Upper lobe of right lung (tissue), 1 donor: ENCODE results near the gene LETMD1. TPM values are rescaled to one million over a fixed set of nuclear protein-coding genes. Genes with fewer than 3 reads are reported as not detected.

Experiments
- ATAC-seq: fragments of 200-7000 bp; cut with Tn5 transposase; one replicate; pipeline ENCODE4 v1.9.1; 2020; ENCODE audit warnings: mild to moderate bottlenecking, moderate library complexity
- DNase-seq: peaks from one replicate; pipeline ENCODE4 v3.0.0-alpha.2; 2020
- H3K27ac ChIP-seq: fragments of 200-600 bp; one replicate; pipeline ENCODE4 v1.8.0; 2022
- H3K27me3 ChIP-seq: fragments of 200-600 bp; one replicate; pipeline ENCODE4 v1.8.0; 2022; ENCODE audit warnings: mild to moderate bottlenecking
- H3K36me3 ChIP-seq: fragments of 200-600 bp; one replicate; pipeline ENCODE4 v1.8.0; 2022
- H3K4me1 ChIP-seq: fragments of 200-600 bp; one replicate; pipeline ENCODE4 v1.8.0; 2022
- H3K4me3 ChIP-seq: fragments of 200-600 bp; one replicate; pipeline ENCODE4 v1.8.0; 2022; ENCODE audit warnings: mild to moderate bottlenecking
- H3K9me3 ChIP-seq: fragments of 200-600 bp; one replicate; pipeline ENCODE4 v1.8.0; 2022
- intact Hi-C: fragments of 100-400 bp; cut with DNase I; formaldehyde crosslinking; loops from one replicate; pipeline ENCODE4 v1.11.0; 2022
- total RNA-seq: library from RNA; stranded (reverse); fragmentation: NEBNext Ultra II Directional; extraction: Animal tissue kit (Norgen Biotek cat#: 25700); gene quantifications from one replicate; pipeline ENCODE4 v1.2.1, GENCODE V29; 2021
- TF ChIP-seq, protein P1 (sequence below): fragments of 200-600 bp; IDR thresholded peaks from one replicate; pipeline ENCODE4 v1.8.0; 2022; ENCODE audit warnings: antibody characterized with exemption
- donor health status: DM: no; HTN: yes; CAD: no; lungs with severe emphysema.

The LETMD1 gene
- total RNA-seq, 1 donor from 2014 or later: 71.6 TPM

DNA sequence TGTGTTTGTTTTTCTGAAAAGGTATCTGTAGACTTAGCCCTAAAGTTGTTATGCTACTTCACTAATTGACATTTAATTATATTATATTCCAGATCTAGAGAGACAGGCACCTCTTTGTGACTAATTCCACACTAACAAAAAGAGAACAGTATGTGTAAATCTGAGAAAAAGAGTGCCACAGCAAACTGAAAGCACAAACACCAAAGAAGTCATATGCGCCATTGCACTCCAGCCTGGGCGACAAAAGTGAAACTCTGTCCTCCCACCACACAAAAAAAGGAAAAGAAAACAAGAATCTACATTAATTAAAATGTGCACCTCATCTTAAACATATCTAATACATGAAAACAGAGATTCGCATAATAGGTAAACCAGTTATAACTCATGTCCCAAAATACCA, 39.7 kb downstream of the LETMD1 start:
- H3K27ac ChIP-seq: no peak overlapping the region
- no peaks in the 10 kb centered on the region for H3K9me3 ChIP-seq
- peaks cover 5% of the 10 kb centered on the region for H3K36me3 ChIP-seq
- H3K27me3 ChIP-seq: no peaks in the 10 kb centered on the region
- no peak for ATAC-seq
- intact Hi-C loops: no loop called here
- TF ChIP-seq, protein P1, sequence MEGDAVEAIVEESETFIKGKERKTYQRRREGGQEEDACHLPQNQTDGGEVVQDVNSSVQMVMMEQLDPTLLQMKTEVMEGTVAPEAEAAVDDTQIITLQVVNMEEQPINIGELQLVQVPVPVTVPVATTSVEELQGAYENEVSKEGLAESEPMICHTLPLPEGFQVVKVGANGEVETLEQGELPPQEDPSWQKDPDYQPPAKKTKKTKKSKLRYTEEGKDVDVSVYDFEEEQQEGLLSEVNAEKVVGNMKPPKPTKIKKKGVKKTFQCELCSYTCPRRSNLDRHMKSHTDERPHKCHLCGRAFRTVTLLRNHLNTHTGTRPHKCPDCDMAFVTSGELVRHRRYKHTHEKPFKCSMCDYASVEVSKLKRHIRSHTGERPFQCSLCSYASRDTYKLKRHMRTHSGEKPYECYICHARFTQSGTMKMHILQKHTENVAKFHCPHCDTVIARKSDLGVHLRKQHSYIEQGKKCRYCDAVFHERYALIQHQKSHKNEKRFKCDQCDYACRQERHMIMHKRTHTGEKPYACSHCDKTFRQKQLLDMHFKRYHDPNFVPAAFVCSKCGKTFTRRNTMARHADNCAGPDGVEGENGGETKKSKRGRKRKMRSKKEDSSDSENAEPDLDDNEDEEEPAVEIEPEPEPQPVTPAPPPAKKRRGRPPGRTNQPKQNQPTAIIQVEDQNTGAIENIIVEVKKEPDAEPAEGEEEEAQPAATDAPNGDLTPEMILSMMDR: no peak
- H3K4me3 ChIP-seq: no peak overlapping the region
- peaks cover 3% of the 10 kb centered on the region for H3K4me1 ChIP-seq
- no peak for DNase-seq

DNA sequence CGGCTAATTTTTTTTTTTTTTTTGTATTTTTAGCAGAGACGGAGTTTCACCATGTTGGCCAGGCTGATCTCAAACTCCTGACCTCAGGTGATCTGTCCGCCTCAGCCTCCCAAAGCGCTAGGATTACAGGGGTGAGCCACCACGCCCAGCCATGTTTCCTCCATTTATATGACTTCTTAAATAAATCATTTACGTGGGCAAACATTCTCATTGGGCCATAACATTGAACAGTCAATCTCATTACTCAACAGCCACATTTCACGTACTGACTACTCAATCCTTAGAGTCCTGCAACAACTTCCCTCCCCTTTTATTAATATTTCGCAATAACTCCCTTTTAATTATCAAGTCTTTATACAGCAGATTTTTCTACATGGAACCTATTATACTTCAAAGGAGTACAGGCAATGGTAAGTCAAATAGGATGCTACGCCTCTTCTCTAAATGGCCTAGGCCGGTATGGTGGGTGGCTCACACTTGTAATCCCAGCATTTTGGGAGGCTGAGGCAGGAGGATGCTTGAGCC, 42.6 kb downstream of the LETMD1 start:
- TF ChIP-seq, protein P1: no peak
- Histone ChIP-seq H3K4me3 (no peak overlapping the region), H3K36me3 (peaks cover 25% of the 10 kb centered on the region), H3K27me3 (no peaks in the 10 kb centered on the region), H3K27ac (no peak overlapping the region), H3K4me1 (no peaks in the 10 kb centered on the region), H3K9me3 (no peaks in the 10 kb centered on the region)
- DNase-seq (no peak), ATAC-seq (no peak)
- intact Hi-C loops: no loop called here

DNA sequence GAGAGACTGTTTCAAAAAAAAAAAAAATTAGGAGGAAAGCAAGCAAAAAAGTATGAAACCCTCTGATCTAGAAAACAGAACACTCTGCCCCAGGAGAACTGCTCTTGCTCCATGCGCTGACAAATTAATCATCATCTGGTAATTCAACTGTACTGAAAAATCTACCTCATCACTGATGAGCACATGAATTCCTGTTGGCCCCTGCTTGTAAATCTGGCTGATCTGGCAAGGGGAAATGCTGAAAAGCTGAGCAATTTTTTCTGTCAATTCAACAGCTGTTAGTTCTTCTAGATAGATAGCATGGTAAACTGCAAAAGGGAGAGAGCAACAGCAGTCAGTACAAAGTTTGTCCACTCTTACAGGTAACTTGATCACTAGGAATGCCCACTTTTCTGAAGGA, 50.5 kb downstream of the LETMD1 start:
- no peak overlapping the region for H3K27ac ChIP-seq
- H3K27me3 ChIP-seq: no peaks in the 10 kb centered on the region
- H3K4me3 ChIP-seq: no peak overlapping the region
- ATAC-seq: no peak
- TF ChIP-seq, protein P1: no peak
- DNase-seq: no peak
- no peaks in the 10 kb centered on the region for H3K9me3 ChIP-seq
- intact Hi-C loops: no loop called here
- no peaks in the 10 kb centered on the region for H3K4me1 ChIP-seq
- H3K36me3 ChIP-seq: peaks cover 95% of the 10 kb centered on the region

DNA sequence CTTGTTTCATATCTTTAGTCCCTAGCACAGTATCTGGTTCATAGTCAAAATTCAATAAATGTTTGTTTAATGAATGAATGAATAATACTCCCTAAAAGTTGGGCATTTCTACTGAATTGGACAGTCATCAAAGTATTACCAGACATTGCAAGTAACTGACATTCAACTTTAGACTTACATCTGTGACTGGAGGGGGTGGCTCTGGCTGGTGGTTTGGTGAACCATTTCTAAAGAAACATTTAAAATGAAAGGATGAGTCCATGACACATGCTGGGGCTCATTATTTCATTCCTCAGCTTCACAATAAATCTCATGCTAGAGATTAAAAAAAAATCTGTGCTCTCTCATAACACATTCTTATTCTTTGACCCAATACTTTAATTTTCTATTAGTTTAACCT, 55.9 kb downstream of the LETMD1 start:
- ATAC-seq: no peak
- Histone ChIP-seq H3K4me3 (no peak overlapping the region), H3K9me3 (no peaks in the 10 kb centered on the region), H3K4me1 (no peaks in the 10 kb centered on the region), H3K36me3 (peaks cover 93% of the 10 kb centered on the region), H3K27ac (no peak overlapping the region), H3K27me3 (no peaks in the 10 kb centered on the region)
- intact Hi-C loops: no loop called here
- DNase-seq: no peak
- TF ChIP-seq, protein P1: no peak

DNA sequence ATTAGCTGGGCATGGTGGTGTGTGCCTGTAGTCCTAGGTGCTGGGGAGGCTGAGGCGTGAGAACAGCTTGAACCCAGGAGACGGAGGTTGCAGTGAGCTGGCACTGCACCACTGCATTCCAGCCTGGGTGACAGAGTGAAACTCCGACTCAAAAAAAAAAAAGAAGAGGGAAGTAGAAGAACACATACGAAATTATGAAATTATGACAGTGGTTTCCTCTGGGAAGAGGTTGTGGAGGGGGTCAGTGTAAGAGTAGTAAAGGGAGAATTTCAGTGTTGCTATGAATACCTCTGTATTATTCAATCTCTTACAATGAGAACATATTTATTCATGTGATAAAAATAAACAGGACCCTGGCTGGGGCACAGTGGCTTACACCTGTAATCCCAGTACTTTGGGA, 60.0 kb downstream of the LETMD1 start:
- Histone ChIP-seq H3K27me3 (no peaks in the 10 kb centered on the region), H3K4me3 (no peak overlapping the region), H3K36me3 (peaks cover 91% of the 10 kb centered on the region), H3K4me1 (no peaks in the 10 kb centered on the region), H3K27ac (no peak overlapping the region), H3K9me3 (no peaks in the 10 kb centered on the region)
- intact Hi-C loops: no loop called here
- TF ChIP-seq, protein P1: no peak
- DNase-seq (no peak), ATAC-seq (no peak)

Other genes with a start within 250 kb of the LETMD1 start
- not detected for gene TMPRSS12, start 205.4 kb upstream of the LETMD1 start, total RNA-seq
- gene HIGD1C, start 95.8 kb upstream of the LETMD1 start, total RNA-seq: not detected
- gene SLC11A2, start 21.9 kb upstream of the LETMD1 start, total RNA-seq: 96.8 TPM
- gene CSRNP2, start 35.3 kb downstream of the LETMD1 start, total RNA-seq: 34.5 TPM
- gene TFCP2, start 124.8 kb downstream of the LETMD1 start, total RNA-seq: 25.0 TPM
- gene POU6F1, start 169.7 kb downstream of the LETMD1 start, total RNA-seq: 19.0 TPM
- gene DAZAP2, start 190.5 kb downstream of the LETMD1 start, total RNA-seq: 244 TPM
- 34.2 TPM for gene SMAGP, start 222.1 kb downstream of the LETMD1 start, total RNA-seq